Naive thymus-derived CD8-positive, alpha-beta T cell (primary cell): ENCODE data around the gene BCO1. TPM values are rescaled to one million over a fixed set of nuclear protein-coding genes. Genes with fewer than 3 reads are reported as not detected.

ENCODE experiments used
- ATAC-seq, 2 donors: fragments of 150-1000 bp; cut with Tn5 transposase in 1 of 2; sonication (Bioruptor Pico), chemical (Tn5 transposase) in 1 of 2; 1 replicate in 1 of 2; 2 replicates in 1 of 2; pipeline ENCODE4 v1.10.0; 2021; ENCODE audit warnings: mild to moderate bottlenecking in 2 of 2, moderate library complexity in 2 of 2
- POLR2A ChIA-PET: fragments of 350-600 bp; sonication (Branson Sonifier 250); formaldehyde crosslinking; loops from one replicate; lab custom pipeline; 2021; ENCODE audit warnings: antibody characterized with exemption; lab: Charles Lee
- DNase-seq, 10 donors: peaks; one replicate each; pipeline versions ENCODE4 v3.0.0 to v3.0.0-alpha.2; 2020 to 2022
- H3K27ac Mint-ChIP-seq, 10 donors: one replicate each; pipeline ENCODE4 v1.8.0; 2020 to 2022; ENCODE audit warnings: mild to moderate bottlenecking in 10 of 10, mixed read lengths in 10 of 10, moderate library complexity in 4 of 10, inconsistent platforms in 1 of 10
- H3K27me3 Mint-ChIP-seq, 5 donors: one replicate each; pipeline ENCODE4 v1.8.0; 2021 to 2022; ENCODE audit warnings: mixed read lengths in 5 of 5
- H3K36me3 Mint-ChIP-seq, 3 donors: one replicate each; pipeline ENCODE4 v1.8.0; 2020 to 2022; ENCODE audit warnings: mixed read lengths in 3 of 3, mild to moderate bottlenecking in 2 of 3, inconsistent platforms in 1 of 3
- H3K4me1 Mint-ChIP-seq, 4 donors: one replicate each; pipeline ENCODE4 v1.8.0; 2021 to 2022; ENCODE audit warnings: mixed read lengths in 4 of 4
- H3K4me3 Mint-ChIP-seq, 10 donors: one replicate each; pipeline ENCODE4 v1.8.0; 2020 to 2022; ENCODE audit warnings: mild to moderate bottlenecking in 10 of 10, mixed read lengths in 10 of 10, moderate library complexity in 6 of 10, inconsistent platforms in 1 of 10
- H3K9me3 Mint-ChIP-seq, 9 donors: one replicate each; pipeline ENCODE4 v1.8.0; 2020 to 2022; ENCODE audit warnings: mixed read lengths in 9 of 9, mild to moderate bottlenecking in 3 of 9, inconsistent platforms in 1 of 9, moderate library complexity in 1 of 9
- polyA plus RNA-seq, 3 donors: library from polyadenylated mRNA; unstranded; fragments of 300-500 nt; fragmentation: Illumina TruSeq; gene quantifications; one replicate each; pipeline ENCODE4 v1.2.3, GENCODE V29; 2021
- total RNA-seq, 8 experiments: library from RNA in 2 of 8; stranded (reverse) in 2 of 8; gene quantifications; one replicate each; pipeline ENCODE4 v1.2.3 and lab custom pipeline; 2021 to 2026

The BCO1 gene
- total and polyA plus RNA-seq, 5 experiments from 2014 or later = not detected

GRCh38 chr16:81284995-81285600, 46.6 kb downstream of the BCO1 start:
- H3K4me3 Mint-ChIP-seq = no peak overlapping the region
- no peak for DNase-seq
- H3K27me3 Mint-ChIP-seq = peaks cover 0 to 6% (median 3%) of the 10 kb centered on the region in 5 donors
- no peaks in the 10 kb centered on the region for H3K36me3 Mint-ChIP-seq
- ATAC-seq = no peak
- H3K4me1 Mint-ChIP-seq = no peaks in the 10 kb centered on the region
- POLR2A ChIA-PET = no interaction called here
- H3K9me3 Mint-ChIP-seq = no peaks in the 10 kb centered on the region
- no peak overlapping the region for H3K27ac Mint-ChIP-seq

DNA sequence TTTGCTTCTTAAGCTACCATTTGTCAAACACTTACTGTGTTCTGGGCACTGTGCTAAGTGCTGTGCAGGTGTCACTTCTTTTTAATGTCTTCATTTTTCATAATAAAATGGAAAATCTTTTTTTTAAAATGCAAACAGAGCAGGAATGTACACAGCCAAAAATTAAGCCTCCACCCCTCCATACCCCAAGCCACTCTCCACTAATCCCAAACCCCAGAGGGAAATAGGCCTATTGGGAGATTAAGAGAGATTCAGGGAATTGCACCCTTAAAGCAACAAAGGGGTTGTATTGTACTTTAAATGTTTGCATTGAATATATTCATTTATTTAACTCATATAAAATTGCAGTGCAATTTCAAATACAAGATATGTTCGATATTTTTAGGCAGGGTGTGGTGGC, 47.7 kb downstream of the BCO1 start:
- POLR2A ChIA-PET = no interaction called here
- Mint-ChIP-seq H3K36me3 (no peaks in the 10 kb centered on the region), H3K27ac (no peak overlapping the region), H3K27me3 (peaks cover 1 to 15% (median 6%) of the 10 kb centered on the region in 5 donors), H3K4me3 (no peak overlapping the region), H3K9me3 (no peaks in the 10 kb centered on the region), H3K4me1 (no peaks in the 10 kb centered on the region)
- ATAC-seq (no peak), DNase-seq (no peak)

DNA sequence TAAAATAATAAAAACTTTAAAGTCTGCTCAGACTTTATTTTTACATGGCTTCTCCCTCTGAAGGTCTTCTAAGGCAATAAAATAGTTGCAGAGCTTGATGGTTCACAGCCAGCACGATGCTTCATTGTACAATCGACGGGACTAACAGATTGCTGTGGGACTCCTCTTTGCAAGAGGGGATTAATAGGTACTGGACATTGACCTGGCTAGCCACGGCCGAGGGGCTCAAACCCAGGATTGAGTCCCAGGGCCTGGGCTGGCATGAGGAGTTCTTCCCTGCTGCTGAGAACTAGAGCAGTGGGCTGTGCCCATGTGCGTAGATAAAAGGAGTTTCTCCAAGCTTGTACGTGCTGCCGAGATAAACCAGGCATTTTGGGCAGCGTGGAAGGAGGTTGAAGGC, 52.6 kb downstream of the BCO1 start:
- peaks cover 0 to 2% (median 0%) of the 10 kb centered on the region in 3 donors for H3K36me3 Mint-ChIP-seq
- ATAC-seq = no peak
- no peak for DNase-seq
- POLR2A ChIA-PET = no interaction called here
- no peaks in the 10 kb centered on the region for H3K4me1 Mint-ChIP-seq
- peak overlapping the region in 1 of 10 donors; percentile 19 for H3K27ac Mint-ChIP-seq
- peaks cover 8 to 43% (median 19%) of the 10 kb centered on the region in 5 donors for H3K27me3 Mint-ChIP-seq
- H3K9me3 Mint-ChIP-seq = no peaks in the 10 kb centered on the region
- H3K4me3 Mint-ChIP-seq = no peak overlapping the region

DNA sequence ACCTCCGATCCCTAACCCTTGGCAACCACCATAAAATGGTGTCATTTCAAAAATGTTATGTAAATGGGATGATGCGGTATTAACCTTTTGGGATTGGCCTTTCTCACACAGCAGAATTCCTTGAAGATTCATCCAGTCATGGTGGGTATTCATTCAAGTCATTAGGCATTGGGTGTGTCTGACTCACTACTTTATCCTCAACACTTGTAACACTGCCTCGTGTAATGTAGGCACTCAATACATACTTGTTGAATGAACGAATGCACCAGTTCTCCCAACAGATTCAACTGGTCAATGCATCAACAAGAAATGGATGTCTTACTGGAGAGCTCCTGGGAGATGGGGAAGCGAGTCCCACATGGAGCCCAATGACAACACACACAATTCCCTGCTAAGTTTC, 54.4 kb downstream of the BCO1 start:
- Mint-ChIP-seq H3K36me3 (peaks cover 0 to 2% (median 0%) of the 10 kb centered on the region in 3 donors), H3K27me3 (peaks cover 8 to 45% (median 19%) of the 10 kb centered on the region in 5 donors), H3K27ac (no peak overlapping the region), H3K4me3 (no peak overlapping the region), H3K9me3 (peaks cover 0 to 3% (median 0%) of the 10 kb centered on the region in 9 donors), H3K4me1 (no peaks in the 10 kb centered on the region)
- POLR2A ChIA-PET = no interaction called here
- DNase-seq (no peak), ATAC-seq (no peak)

- Mint-ChIP-seq H3K27ac (no peak overlapping the region), H3K4me3 (no peak overlapping the region), H3K36me3 (peaks cover 0 to 2% (median 0%) of the 10 kb centered on the region in 3 donors), H3K4me1 (no peaks in the 10 kb centered on the region), H3K27me3 (peaks cover 8 to 42% (median 19%) of the 10 kb centered on the region in 5 donors), H3K9me3 (peaks cover 0 to 3% (median 0%) of the 10 kb centered on the region in 9 donors)
- ATAC-seq (no peak), DNase-seq (no peak)
- POLR2A ChIA-PET = no interaction called here
Measured at GRCh38 chr16:81293909-81294802, 55.7 kb downstream of the BCO1 start.

DNA sequence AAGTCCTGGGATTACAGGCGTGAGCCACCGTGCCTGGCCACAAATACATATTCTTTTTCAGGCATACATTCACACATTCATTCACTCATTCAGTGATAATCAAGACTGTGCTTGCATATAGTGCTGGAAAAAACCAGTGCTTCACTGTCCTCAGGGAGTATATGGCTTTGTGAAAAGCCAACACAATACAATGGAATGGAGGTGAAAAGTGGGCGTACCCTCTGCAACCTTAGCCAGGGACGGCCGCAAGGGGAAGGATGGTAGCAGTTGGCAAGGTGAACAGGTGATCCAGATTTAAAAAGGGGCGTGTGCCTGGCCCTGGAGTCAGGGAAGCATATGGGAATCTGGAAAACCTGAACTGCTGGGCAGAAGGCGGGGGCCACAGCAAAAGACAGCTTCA, 58.1 kb downstream of the BCO1 start:
- Mint-ChIP-seq H3K4me1 (peaks cover 0 to 2% (median 0%) of the 10 kb centered on the region in 4 donors), H3K27me3 (peaks cover 8 to 25% (median 13%) of the 10 kb centered on the region in 5 donors), H3K27ac (no peak overlapping the region), H3K4me3 (no peak overlapping the region), H3K9me3 (peaks cover 0 to 3% (median 0%) of the 10 kb centered on the region in 9 donors), H3K36me3 (peaks cover 0 to 2% (median 0%) of the 10 kb centered on the region in 3 donors)
- no peak for ATAC-seq
- POLR2A ChIA-PET = no interaction called here
- no peak for DNase-seq

DNA sequence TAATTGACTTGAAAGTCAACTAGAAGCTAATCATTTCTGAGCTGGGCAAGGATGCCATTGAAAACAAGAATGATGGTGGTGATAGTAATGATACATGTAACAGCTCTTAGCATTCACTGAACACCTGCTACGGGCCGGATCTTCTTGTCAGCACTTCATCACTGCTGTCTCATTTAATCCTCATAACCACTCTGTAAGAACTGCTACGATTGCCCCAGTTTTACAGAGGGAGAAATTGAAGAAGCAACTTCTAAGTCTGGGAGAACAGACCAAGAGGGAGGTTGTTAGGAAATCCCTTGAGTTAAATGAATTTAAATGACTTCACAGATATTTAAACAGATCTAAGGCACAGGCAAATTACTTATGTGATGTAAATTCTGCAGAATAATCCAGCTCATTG, 69.3 kb downstream of the BCO1 start:
- DNase-seq (no peak), ATAC-seq (no peak)
- Mint-ChIP-seq H3K4me3 (no peak overlapping the region), H3K9me3 (no peaks in the 10 kb centered on the region), H3K27me3 (no peaks in the 10 kb centered on the region), H3K36me3 (peaks cover 2 to 11% (median 5%) of the 10 kb centered on the region in 3 donors), H3K27ac (peak overlapping the region in 2 of 10 donors; percentile 12 to 66), H3K4me1 (peaks cover 14 to 35% (median 23%) of the 10 kb centered on the region in 4 donors)
- POLR2A ChIA-PET = no interaction called here

DNA sequence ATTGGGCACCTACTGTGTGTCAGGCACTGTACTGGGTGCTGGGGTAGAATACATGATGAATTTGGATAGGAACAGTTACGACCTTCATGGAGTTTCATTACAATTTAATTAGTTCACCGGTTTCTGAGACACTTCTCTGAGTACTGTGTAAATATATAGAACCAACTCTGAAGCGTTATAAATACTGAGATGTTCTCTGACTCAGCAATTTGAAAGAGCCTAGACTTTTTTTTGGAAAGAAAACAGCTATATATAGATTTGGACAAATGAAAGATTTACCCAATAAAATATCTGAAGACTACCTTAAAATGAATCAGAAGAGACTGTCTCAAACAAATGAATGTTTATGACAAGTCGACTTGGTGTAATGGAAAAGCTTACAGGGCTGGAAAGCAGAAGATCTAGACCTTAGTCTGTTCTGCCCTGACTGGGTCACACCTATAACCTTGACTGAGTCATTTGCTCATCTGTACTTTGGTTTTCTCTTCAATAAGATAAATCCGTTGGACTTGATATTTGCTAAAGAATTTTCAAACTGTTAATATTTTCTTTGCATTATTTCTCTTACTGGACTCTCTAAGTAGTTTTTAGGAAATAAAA, 71.7 kb downstream of the BCO1 start:
- H3K4me3 Mint-ChIP-seq = no peak overlapping the region
- H3K27me3 Mint-ChIP-seq = no peaks in the 10 kb centered on the region
- POLR2A ChIA-PET = no interaction called here
- no peak overlapping the region for H3K27ac Mint-ChIP-seq
- DNase-seq = no peak
- ATAC-seq = no peak
- peaks cover 0 to 11% (median 0%) of the 10 kb centered on the region in 3 donors for H3K36me3 Mint-ChIP-seq
- no peaks in the 10 kb centered on the region for H3K9me3 Mint-ChIP-seq
- H3K4me1 Mint-ChIP-seq = peaks cover 25 to 56% (median 41%) of the 10 kb centered on the region in 4 donors

GRCh38 chr16:81311762-81312161, 73.3 kb downstream of the BCO1 start:
- H3K4me3 Mint-ChIP-seq = peak overlapping the region in 3 of 10 donors; percentile 4 to 12 (median 6)
- H3K27ac Mint-ChIP-seq = peak overlapping the region in 6 of 10 donors; percentile 2 to 78 (median 24)

DNA sequence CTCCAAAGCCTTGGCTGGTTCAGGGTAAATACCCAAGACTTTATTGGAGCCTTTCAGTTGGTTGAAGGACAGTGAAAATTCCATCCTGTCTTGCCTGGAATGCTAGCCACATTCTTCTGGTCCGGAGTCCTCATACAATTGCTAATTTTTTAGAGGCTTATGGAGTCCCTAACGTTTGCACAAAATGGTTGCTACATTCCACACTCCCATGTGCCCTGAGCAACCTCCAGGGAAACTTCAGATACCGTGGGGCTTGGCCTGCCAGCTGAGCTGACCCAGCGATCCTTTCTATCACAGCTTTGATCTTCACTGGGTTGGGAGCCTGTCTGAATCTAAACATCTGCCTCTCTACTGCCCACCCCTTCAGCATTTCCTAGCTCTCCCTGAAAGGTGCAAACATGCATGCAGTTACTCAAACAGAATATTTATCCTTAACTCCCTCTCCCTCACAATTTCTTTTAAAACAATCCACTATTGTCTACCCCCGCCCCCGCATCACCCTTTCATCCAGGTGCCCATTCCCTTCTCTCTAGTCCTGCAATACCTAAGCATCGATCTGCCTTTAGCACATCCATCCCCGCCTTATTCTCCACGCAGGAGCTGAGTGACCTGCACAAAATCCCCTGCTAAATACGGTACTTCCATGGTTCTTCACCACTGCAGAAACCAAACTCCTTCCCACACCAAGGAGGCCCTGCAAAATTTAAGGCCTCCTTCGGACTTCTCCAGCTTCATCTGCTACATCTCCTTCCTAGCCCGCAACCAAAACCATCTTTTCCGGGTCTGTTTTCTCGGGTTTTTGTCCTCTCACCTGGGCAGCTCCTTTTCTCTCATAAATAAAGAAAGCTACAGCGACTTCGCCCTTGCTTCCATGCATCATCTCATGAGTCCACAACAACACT, 75.5 kb downstream of the BCO1 start:
- ATAC-seq (no peak), DNase-seq (peak in 1 of 10 donors; percentile 4)
- Mint-ChIP-seq H3K9me3 (no peaks in the 10 kb centered on the region), H3K27ac (peak overlapping the region; percentile 90 to 98 (median 96)), H3K27me3 (no peaks in the 10 kb centered on the region), H3K4me1 (peaks cover 22 to 63% (median 55%) of the 10 kb centered on the region in 4 donors), H3K4me3 (peak overlapping the region; percentile 90 to 100 (median 97)), H3K36me3 (peaks cover 0 to 8% (median 0%) of the 10 kb centered on the region in 3 donors)
- POLR2A ChIA-PET = interaction anchor here (0.8 to 1.4 kb wide), 5 partner anchors 11 to 856 kb away, joined by 3 to 8 read pairs (median 3); partner anchors contain the start of genes ATMIN, C16orf46, CENPN and CMC2

More at GRCh38 chr16:81311762-81312161, 73.3 kb downstream of the BCO1 start:
- DNase-seq (no peak), ATAC-seq (no peak)
- Mint-ChIP-seq H3K9me3 (no peaks in the 10 kb centered on the region), H3K27me3 (no peaks in the 10 kb centered on the region), H3K4me1 (peaks cover 25 to 63% (median 50%) of the 10 kb centered on the region in 4 donors), H3K36me3 (peaks cover 0 to 11% (median 0%) of the 10 kb centered on the region in 3 donors)
- POLR2A ChIA-PET = no interaction called here

GRCh38 chr16:81314603-81315270, 76.2 kb downstream of the BCO1 start, which contains the start of gene GAN:
Gene GAN (plus strand): TSS chr16:81314962. CDS start chr16:81315114, 152 bp downstream.
- Mint-ChIP-seq H3K27ac (peak within 1 kb of the TSS; percentile 90 to 98 (median 96)), H3K9me3 (no peaks in the 10 kb centered on the region), H3K4me3 (peak within 1 kb of the TSS; percentile 90 to 100 (median 97)), H3K4me1 (peaks cover 22 to 62% (median 57%) of the 10 kb centered on the region in 4 donors), H3K36me3 (peaks cover 0 to 8% (median 0%) of the 10 kb centered on the region in 3 donors), H3K27me3 (no peaks in the 10 kb centered on the region)
- POLR2A ChIA-PET = interaction anchor here (0.8 to 1.4 kb wide), 6 partner anchors 10 to 855 kb away, joined by 3 to 8 read pairs (median 3); partner anchors contain the start of genes ATMIN, C16orf46, CENPN and CMC2
- ATAC-seq (peak; percentile 95 to 97), DNase-seq (peak; percentile 85 to 96 (median 92))
